Erythroblast (primary cell): ENCODE data around the gene FAH.

ENCODE experiments used
- GATA1 ChIP-seq: IDR thresholded peaks from 2 replicates; pipeline ENCODE4 v1.6.1; 2011; ENCODE audit warnings: low read depth, mild to moderate bottlenecking, control low read depth, low read length, moderate library complexity
- POLR2A ChIP-seq: IDR thresholded peaks from 2 replicates; pipeline ENCODE4 v1.6.1; 2011; ENCODE audit warnings: mild to moderate bottlenecking, low read length

DNA sequence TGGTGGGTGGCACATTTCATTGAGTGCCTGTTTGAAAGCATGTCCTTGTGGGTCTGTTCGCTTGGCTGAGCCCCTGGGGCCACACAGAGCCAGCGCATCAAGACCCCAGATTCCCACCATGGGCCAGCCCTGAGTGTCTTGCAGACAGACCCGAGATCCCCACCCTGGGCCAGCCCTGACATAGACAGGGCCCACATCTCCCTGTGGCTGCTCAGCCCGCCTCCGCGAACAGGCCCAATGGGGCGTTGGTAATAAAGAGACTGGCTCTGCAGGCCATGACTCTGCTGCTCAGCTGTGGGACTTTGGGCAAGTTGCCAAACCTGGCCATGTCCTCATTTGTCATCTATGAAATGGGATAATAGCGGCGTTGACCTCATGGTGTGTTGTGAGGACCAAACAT is 22.6 kb downstream of the FAH start:
- TF ChIP-seq POLR2A (no peak), GATA1 (no peak)
